Common myeloid progenitor, CD34-positive (primary cell): ENCODE results near the gene STRADA.
"Not testable (repeated sequence)": the region's sequence is repeated elsewhere in the genome, so short reads cannot be mapped to it uniquely, and the experiment has no call there.

Experiments
- CTCF ChIA-PET: fragments of 350-600 bp; sonication (Branson Sonifier 250); formaldehyde crosslinking; loops from one replicate; lab custom pipeline; 2021; ENCODE audit warnings: antibody characterized with exemption; lab: Charles Lee
- POLR2A ChIA-PET: fragments of 350-600 bp; sonication (Branson Sonifier 250); formaldehyde crosslinking; loops from one replicate; lab custom pipeline; 2021; ENCODE audit warnings: antibody characterized with exemption; lab: Charles Lee
- DNase-seq, 3 donors: peaks; one replicate each; pipeline versions ENCODE4 v3.0.0 to v3.0.0-alpha.2; 2013
- H3K27ac ChIP-seq, 2 experiments: 1 replicate in 1 of 2; 2 replicates in 1 of 2; pipeline ENCODE4 v1.7.0; 2013; ENCODE audit warnings: inconsistent platforms in 2 of 2, low read length in 2 of 2, mild to moderate bottlenecking in 2 of 2, low read depth in 1 of 2, moderate library complexity in 1 of 2; ENCODE audit not compliant: severe bottlenecking in 2 of 2, insufficient read depth in 1 of 2, poor library complexity in 1 of 2
- H3K27me3 ChIP-seq, 5 experiments: replicated peaks in 2 of 5; 1 replicate in 3 of 5; 2 replicates in 2 of 5; pipeline versions ENCODE4 v1.6.1 to v1.7.0; 2013; ENCODE audit warnings: low read length in 4 of 5, mild to moderate bottlenecking in 2 of 5, moderate library complexity in 2 of 5, inconsistent platforms in 1 of 5; ENCODE audit not compliant: insufficient read depth in 5 of 5, control insufficient read depth in 4 of 5
- H3K36me3 ChIP-seq, 4 experiments: 1 replicate in 2 of 4; 2 replicates in 2 of 4; pipeline versions ENCODE4 v1.6.1 to v1.7.0; 2013; ENCODE audit warnings: low read length in 3 of 4, control low read depth in 1 of 4, mild to moderate bottlenecking in 1 of 4; ENCODE audit not compliant: control insufficient read depth in 4 of 4, insufficient read depth in 4 of 4
- H3K4me1 ChIP-seq, 4 experiments: 1 replicate in 3 of 4; 2 replicates in 1 of 4; pipeline versions ENCODE4 v1.6.1 to v1.7.1; 2013; ENCODE audit warnings: low read length in 3 of 4, mild to moderate bottlenecking in 3 of 4, control low read depth in 1 of 4, inconsistent platforms in 1 of 4, moderate library complexity in 1 of 4; ENCODE audit not compliant: control insufficient read depth in 4 of 4, insufficient read depth in 4 of 4; ENCODE audit errors: control extremely low read depth in 1 of 4
- H3K4me3 ChIP-seq, 7 experiments: 1 replicate in 4 of 7; 2 replicates in 3 of 7; pipeline versions ENCODE4 v1.5.1 to v1.7.0; 2013; ENCODE audit warnings: mild to moderate bottlenecking in 7 of 7, low read length in 6 of 7, moderate library complexity in 6 of 7, inconsistent platforms in 2 of 7, low read depth in 2 of 7, control low read depth in 1 of 7; ENCODE audit not compliant: insufficient read depth in 4 of 7, control insufficient read depth in 1 of 7; ENCODE audit errors: extremely low read depth in 1 of 7
- H3K9me3 ChIP-seq, 5 experiments: 1 replicate in 4 of 5; 2 replicates in 1 of 5; pipeline versions ENCODE4 v1.6.1 to v1.7.1; 2013; ENCODE audit warnings: low read length in 4 of 5, mild to moderate bottlenecking in 2 of 5, inconsistent platforms in 1 of 5, low read depth in 1 of 5, moderate library complexity in 1 of 5; ENCODE audit not compliant: control insufficient read depth in 4 of 5, insufficient read depth in 2 of 5; ENCODE audit errors: control extremely low read depth in 1 of 5
- WGBS: methylation state at CpG from one replicate; pipeline ENCODE4 v1.1.5; 2013; ENCODE audit not compliant: insufficient coverage; 5-methylcytosine and 5-hydroxymethylcytosine counted together

STRADA gene

GRCh38 chr17:63740464-63741142, 996 bp downstream of the STRADA start:
- peak overlapping the region; percentile 80 to 95 (median 87) for H3K4me3 ChIP-seq
- H3K27me3 ChIP-seq: no peaks in the 10 kb centered on the region
- ChIA-PET CTCF (interaction anchor here (0.9 to 1.5 kb wide), 2 partner anchors 9 to 10 kb away, joined by 5 read pairs; no protein-coding TSS in a partner anchor), POLR2A (interaction anchor here (0.6 to 1.8 kb wide), 3 partner anchors 24 to 46 kb away, joined by 3 to 6 read pairs (median 3); partner anchors contain the start of gene LIMD2)
- H3K36me3 ChIP-seq: peaks cover under 1 to 3% (median 2%) of the 10 kb centered on the region in 4 experiments
- peak in 2 of 3 donors; percentile 30 to 34 for DNase-seq
- WGBS: 63% methylated on average over 2 of the region's 12 CpGs
- H3K4me1 ChIP-seq: peaks cover 5 to 19% (median 18%) of the 10 kb centered on the region in 4 experiments
- H3K27ac ChIP-seq: peak overlapping the region; percentile 80 to 93
- no peaks in the 10 kb centered on the region for H3K9me3 ChIP-seq

- H3K36me3 ChIP-seq: peaks cover 0 to 2% (median 0%) of the 10 kb centered on the region in 4 experiments
- peaks cover 3 to 13% (median 8%) of the 10 kb centered on the region in 4 experiments for H3K4me1 ChIP-seq
- 96% methylated on average over 7 of the region's 8 CpGs for WGBS
- POLR2A ChIA-PET: no interaction called here
- no peak overlapping the region for H3K4me3 ChIP-seq
- CTCF ChIA-PET: interaction anchor here (0.8 to 2.4 kb wide), 5 partner anchors 14 to 92 kb away, joined by 3 to 8 read pairs (median 4); no protein-coding TSS in a partner anchor
- no peaks in the 10 kb centered on the region for H3K27me3 ChIP-seq
- H3K9me3 ChIP-seq: no peaks in the 10 kb centered on the region
- H3K27ac ChIP-seq: no peak overlapping the region
- no peak for DNase-seq
These were observed 5.9 kb downstream of the STRADA start for GRCh38 chr17:63735691-63736090.

GRCh38 chr17:63722403-63722802, 19.2 kb downstream of the STRADA start:
- ChIA-PET POLR2A (no interaction called here), CTCF (interaction anchor here (1.3 to 1.4 kb wide), 2 partner anchors 13 to 19 kb away, joined by 3 to 5 read pairs; no protein-coding TSS in a partner anchor)
- H3K4me3 ChIP-seq: no peak overlapping the region
- no peak for DNase-seq
- WGBS: no CpG with 5 or more reads among the region's 2 CpGs
- H3K4me1 ChIP-seq: no peaks in the 10 kb centered on the region
- no peaks in the 10 kb centered on the region for H3K9me3 ChIP-seq
- no peak overlapping the region for H3K27ac ChIP-seq
- H3K36me3 ChIP-seq: peaks cover 6 to 30% (median 18%) of the 10 kb centered on the region in 4 experiments
- no peaks in the 10 kb centered on the region for H3K27me3 ChIP-seq

GRCh38 chr17:63720194-63720593, 21.4 kb downstream of the STRADA start:
- not testable (repeated sequence) for DNase-seq

GRCh38 chr17:63718988-63719387, 22.6 kb downstream of the STRADA start:
- 100% methylated on average over 5 of the region's 5 CpGs for WGBS
- no peak overlapping the region for H3K27ac ChIP-seq

More at GRCh38 chr17:63720194-63720593, 21.4 kb downstream of the STRADA start:
- H3K36me3 ChIP-seq: peaks cover 6 to 28% (median 21%) of the 10 kb centered on the region in 4 experiments
- ChIA-PET CTCF (interaction anchor here (1.4 to 1.8 kb wide), 4 partner anchors 8 to 54 kb away, joined by 4 to 5 read pairs (median 4); no protein-coding TSS in a partner anchor), POLR2A (interaction anchor here (0.6 kb wide), 1 partner anchor 754 kb away, joined by 3 read pairs; no protein-coding TSS in a partner anchor)
- H3K9me3 ChIP-seq, H3K27me3 ChIP-seq, H3K27ac ChIP-seq, H3K4me1 ChIP-seq, H3K4me3 ChIP-seq: not testable (repeated sequence)
- WGBS: 90% methylated on average over 2 of the region's 5 CpGs

GRCh38 chr17:63716426-63716825, 25.2 kb downstream of the STRADA start:
- ChIA-PET POLR2A (no interaction called here), CTCF (interaction anchor here (1.8 kb wide), 1 partner anchor 16 kb away, joined by 4 read pairs; the partner anchor contains the start of gene LIMD2)
- Histone ChIP-seq H3K27me3 (no peaks in the 10 kb centered on the region), H3K27ac (no peak overlapping the region), H3K4me1 (no peaks in the 10 kb centered on the region), H3K9me3 (no peaks in the 10 kb centered on the region), H3K36me3 (peaks cover 15 to 49% (median 31%) of the 10 kb centered on the region in 4 experiments), H3K4me3 (no peak overlapping the region)
- DNase-seq: no peak
- WGBS: 100% methylated on average over 2 of the region's 3 CpGs

More at GRCh38 chr17:63718988-63719387, 22.6 kb downstream of the STRADA start:
- Histone ChIP-seq H3K9me3 (no peaks in the 10 kb centered on the region), H3K27me3 (no peaks in the 10 kb centered on the region), H3K4me1 (no peaks in the 10 kb centered on the region), H3K36me3 (peaks cover 12 to 37% (median 25%) of the 10 kb centered on the region in 4 experiments), H3K4me3 (no peak overlapping the region)
- ChIA-PET CTCF (interaction anchor here (1.8 kb wide), 1 partner anchor 9 kb away, joined by 4 read pairs; no protein-coding TSS in a partner anchor), POLR2A (no interaction called here)
- DNase-seq: no peak
